GM19328 (cell line): Measurements from ENCODE around the gene TBL3.

Experiments
- ATAC-seq: cut with Tn5 transposase; IDR thresholded peaks from one replicate; pipeline ENCODE4 v1.9.1; 2021; ENCODE audit warnings: mild to moderate bottlenecking, moderate library complexity; ENCODE audit not compliant: unreplicated experiment

The TBL3 gene

DNA sequence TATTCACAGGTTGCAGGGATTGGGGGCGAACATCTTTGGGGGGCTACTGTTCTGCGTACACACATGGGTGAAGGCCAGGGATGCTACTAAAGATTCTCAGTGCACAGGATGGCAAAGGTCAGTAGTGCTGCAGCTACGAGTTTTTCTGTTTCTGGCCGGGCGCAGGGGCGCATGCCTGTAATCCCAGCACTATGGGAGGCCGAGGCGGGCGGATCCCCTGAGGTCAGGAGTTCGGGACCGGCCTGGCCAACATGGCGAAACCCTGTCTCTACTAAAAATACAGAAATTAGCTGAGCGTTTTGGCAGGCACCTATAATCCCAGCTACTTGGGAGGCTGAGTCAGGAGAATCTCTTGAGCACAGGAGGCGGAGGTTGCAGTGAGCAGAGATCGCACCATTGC is 41.7 kb downstream of the TBL3 start:
- no peak for ATAC-seq

DNA sequence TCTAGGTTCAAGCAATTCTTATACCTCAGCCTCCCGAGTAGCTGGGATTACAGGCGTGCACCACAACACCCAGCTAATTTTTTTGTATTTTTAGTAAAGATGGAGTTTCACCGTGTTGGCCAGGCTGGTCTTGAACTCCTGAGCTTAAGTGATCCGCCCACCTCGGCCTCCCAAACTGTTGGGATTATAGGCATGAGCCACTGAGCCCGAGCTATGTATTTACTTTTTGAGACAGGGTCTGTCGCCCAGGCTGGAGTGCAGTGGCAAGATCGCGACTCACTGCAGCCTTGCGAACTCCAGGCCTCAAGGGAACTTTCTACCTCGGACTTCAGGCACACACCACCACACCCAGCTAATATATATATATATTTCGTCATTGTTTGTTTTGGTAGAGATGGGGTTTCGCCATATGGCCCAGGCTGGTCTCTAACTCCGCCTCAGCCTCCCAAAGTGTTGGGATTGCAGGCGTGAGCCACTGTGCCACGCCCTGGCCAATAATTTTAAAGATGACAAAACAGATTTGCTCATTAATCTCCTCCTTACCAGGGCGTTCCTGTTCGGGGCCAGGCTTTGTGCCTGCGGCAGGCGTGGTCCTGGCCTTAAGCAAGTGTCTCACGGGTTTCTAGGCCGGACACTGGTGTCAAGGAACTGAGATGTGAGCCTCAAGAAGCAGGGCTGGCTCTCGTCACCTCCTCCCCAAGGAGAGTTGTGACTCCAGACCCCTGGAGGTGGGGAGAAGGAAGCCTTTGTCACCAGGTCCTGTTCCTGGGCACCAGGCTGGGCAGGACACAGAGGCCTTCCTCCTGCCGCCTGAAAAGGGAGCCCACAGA is 43.5 kb downstream of the TBL3 start:
- ATAC-seq, result no peak

DNA sequence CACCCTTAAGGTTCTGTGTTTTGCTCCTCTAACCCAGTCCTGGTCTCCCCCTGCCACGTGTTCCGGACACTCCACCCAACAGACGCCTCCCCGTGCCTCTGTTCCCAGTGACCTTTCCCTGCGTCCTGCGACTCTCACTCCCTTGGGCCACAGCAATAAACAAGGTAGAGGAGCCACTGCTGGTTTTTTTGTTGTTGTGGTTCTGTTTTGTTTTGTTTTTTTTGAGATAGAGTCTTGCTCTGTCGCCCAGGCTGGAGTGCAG is 44.0 kb downstream of the TBL3 start:
- no peak for ATAC-seq

DNA sequence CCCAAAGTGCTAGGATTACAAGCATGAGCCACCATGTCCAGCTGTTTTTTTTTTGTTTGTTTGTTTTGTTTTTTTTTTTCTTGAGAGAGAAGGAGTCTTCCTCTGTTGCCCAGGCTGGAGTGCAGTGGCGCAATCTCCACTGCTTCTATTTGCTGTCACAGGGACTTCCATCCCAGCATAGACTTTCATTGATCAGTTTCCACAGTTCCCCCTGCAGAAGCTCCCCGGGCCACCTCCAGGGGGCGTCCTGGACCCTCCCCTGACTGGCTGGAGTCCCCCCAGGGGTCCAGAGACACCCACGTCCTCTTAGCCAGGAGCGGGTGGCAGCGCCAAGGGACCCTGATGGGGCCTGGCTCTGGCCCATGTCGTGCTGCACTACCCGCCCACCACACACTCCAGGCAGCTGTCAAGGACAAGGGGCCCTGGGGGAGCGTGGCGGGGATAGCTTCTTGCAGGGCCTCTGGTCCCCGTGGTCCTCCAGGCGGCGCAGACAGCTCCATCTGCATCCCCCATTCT is 44.6 kb downstream of the TBL3 start:
- ATAC-seq, result no peak

DNA sequence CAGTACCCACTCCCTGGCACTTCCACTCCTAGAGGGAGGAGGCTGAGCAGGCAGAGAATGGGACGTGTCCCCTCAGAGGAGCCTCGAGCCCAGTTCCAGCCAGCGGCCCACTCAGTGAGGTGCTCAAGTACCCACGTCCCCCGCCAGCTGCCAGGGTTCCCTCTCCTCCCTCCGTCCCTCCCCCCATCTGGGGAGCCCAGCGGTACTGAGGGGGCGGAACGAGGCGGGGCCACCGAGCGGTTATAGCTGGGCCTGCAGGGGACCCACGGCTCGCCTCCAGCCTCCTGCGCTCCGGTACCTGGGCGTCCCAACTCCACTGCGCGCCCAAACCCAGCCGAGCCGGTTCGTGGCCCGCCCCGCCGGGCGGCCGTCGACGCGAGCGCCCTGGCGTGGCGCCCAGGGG is 47.7 kb downstream of the TBL3 start, which contains the start of gene NPW:
TSS of gene NPW (plus strand) at position 268 of the 403 bp plus-strand sequence.
- ATAC-seq, result no peak

DNA sequence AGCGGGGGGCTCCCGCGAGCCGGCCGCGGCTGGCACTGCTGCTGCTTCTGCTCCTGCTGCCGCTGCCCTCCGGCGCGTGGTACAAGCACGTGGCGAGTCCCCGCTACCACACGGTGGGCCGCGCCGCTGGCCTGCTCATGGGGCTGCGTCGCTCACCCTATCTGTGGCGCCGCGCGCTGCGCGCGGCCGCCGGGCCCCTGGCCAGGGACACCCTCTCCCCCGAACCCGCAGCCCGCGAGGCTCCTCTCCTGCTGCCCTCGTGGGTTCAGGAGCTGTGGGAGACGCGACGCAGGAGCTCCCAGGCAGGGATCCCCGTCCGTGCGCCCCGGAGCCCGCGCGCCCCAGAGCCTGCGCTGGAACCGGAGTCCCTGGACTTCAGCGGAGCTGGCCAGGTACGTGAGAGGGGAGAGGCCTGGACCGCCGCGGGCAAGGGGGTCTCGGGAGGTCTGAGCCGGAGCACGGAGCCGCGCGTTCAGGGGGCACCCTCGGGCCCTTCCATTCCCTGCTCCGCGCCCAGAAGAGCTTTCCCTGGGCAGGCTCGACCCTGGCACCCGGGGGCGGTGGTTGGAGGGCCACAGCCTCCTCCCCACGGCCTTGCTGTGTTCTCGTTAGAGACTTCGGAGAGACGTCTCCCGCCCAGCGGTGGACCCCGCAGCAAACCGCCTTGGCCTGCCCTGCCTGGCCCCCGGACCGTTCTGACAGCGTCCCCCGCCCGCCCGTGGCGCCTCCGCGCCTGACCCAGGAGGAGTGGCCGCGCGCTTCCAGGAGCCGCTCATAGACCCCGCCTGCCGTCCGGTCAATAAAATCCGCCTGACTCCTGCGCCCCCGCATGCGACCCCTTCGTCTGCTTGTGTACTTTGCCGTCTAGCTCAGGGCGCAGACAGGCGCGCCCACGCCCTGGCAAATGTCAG is 48.3 kb downstream of the TBL3 start:
- ATAC-seq, result no peak

DNA sequence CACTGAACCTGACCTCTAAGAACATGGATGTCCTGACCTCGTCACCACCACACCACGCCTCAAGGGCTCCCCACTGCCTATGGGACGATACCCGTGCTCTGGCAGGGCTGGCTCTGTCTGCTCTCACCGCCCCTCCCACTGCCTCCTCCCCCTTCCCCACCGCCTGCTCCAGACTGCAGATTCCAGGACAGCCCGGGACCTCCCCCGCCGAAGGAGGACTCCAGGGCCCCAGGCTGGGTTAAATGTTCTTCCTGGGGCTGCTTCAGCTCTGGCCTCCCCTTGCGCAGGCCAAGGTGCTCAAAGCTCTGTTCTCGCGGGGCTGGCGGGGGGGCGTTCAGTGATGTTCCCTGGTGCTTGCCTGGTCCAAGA is 50.9 kb downstream of the TBL3 start:
- ATAC-seq, result no peak

DNA sequence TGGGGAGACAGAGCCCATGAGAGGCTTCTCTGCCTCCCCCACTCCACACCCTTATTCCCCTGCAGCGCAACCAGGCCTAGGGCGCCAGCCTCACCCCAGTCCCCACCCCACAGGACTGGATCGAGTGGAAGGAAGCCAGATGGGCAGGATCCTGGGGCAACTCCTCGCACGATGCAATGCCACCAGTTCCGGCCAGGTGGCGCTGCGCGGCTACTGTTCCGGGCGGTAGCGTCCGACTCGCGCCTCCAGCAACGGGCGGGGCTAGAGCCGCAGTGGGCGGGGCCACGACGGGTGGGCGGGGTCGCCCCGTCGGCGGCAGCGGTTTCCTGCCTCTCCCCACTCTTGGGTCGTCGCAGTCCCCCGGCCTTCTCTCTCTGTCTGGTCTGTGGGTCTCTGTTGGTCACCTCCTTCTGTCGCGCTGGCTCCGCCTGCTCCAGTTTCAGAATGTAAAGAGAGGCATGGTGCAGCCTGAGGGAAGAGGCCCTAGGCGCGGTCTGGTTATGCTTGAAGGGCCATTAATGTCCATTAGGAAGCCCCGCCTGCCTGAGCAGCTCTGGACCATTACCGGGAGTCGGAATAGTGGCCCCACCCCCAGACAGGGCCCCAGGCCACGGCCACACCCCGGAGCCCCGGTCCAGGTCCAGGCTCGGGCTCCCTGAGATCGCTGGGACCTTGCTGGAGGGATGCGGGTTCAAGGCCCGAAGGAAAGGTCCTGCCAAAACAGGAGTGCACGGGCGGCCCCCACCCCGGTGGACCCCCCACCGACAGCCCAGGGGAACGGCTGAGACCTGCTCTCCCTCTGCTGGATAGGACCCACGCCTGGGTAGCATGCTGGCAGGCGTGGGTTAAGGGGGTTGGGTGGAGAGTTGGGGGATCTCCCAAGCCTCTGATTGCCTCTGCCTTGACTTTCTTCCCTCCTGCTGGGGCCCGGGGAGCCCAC is 51.5 kb downstream of the TBL3 start:
- peak; percentile 78 for ATAC-seq

DNA sequence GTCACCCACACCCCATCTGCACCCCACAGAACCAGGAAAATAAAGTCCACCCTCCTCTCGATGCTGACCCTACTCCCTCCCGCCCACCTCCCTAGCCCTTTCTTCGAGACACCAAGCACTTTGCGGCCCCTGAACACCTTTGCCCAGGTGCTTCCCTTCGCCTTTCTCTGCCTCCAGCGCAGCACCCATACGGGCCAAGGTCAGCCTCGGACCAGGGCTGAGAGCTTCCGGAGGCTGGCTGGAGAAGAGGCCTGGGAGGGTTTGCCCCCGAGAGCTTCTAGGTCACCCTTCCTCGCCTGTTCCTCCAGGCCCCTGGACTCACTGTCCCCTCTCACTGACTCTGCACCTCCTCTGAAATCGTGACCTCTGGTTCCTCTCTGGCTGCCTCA is 52.2 kb downstream of the TBL3 start:
- ATAC-seq, result no peak

DNA sequence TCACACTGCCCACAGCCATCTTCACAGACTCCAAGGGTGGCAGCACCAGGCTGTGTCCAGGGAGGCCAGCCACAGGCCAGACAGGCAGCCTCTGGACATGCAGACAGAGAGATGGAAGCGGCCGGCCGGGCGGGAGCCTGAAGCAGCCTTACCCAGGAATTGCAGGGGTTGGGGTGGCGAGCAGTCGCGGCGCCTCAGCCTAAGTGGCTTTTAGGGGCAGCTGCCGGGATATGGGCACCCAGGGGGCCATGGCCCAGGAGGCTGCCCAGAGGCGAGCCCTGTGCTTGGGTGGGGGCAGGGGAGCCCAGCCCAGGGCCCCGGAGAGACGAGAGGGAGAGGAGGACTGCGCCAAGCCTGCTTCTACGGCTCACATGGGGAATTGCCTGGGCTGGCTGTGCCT is 53.4 kb downstream of the TBL3 start:
- ATAC-seq, result no peak

DNA sequence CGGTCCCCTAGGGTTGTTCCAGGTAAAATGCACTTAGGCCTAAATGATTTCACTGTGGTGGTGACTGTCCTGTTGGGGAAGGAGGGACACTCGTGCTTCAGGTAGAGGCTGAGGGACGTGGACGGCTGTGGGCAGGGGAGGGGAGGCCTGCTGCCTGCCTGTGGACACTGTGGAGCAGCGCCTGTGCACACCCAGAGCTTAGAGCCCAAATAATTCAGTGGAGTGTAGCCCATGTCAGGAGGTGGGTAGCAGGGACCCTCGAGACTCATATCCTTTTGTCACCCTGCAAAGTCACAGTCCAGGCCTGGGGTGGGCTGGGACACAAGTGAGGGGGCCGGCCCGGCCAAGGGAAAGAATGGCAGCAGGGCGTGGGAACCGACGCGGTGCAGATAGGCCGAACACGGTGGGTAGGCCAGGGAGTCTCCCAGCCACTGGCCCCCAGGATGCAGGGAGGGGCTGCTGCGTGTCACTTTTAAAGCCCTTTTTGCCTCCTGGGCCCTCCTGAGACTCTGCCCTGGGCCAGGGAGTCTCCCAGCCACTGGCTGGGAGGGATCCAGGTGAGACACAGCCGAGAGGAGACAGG is 54.1 kb downstream of the TBL3 start:
- no peak for ATAC-seq

DNA sequence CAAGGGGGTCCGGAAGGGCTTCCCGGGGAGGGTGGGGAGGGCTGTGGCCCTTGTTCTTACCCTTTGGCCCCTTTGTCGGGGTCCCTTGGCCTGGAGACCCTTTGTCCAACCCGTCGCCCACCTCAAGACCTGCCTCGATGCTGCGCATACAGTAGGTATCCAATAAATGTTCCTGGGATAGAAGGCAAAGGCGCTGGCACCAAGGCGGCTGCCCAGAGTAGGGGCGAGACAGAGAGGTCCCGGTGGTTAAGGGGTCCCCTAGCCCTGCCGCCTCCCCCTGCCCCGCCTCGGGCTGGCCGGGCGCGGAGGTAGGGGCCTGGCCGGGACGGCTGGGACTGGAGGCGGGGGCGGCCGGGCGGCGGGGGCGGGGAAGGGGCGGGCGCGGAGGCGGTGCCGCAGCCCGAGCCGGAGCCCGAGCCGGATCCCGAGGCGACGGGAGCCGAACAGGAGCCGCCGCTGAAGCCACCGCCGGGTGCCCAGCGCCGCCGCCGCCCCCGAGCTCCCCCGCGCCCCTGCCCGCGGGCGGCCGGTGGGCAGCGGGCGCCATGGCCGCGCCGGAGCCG is 54.7 kb downstream of the TBL3 start, which contains the start of gene NHERF2:
TSS of gene NHERF2 (plus strand) at position 442 of the 563 bp plus-strand sequence. CDS start at position 546, 104 bp downstream.
- no peak for ATAC-seq

DNA sequence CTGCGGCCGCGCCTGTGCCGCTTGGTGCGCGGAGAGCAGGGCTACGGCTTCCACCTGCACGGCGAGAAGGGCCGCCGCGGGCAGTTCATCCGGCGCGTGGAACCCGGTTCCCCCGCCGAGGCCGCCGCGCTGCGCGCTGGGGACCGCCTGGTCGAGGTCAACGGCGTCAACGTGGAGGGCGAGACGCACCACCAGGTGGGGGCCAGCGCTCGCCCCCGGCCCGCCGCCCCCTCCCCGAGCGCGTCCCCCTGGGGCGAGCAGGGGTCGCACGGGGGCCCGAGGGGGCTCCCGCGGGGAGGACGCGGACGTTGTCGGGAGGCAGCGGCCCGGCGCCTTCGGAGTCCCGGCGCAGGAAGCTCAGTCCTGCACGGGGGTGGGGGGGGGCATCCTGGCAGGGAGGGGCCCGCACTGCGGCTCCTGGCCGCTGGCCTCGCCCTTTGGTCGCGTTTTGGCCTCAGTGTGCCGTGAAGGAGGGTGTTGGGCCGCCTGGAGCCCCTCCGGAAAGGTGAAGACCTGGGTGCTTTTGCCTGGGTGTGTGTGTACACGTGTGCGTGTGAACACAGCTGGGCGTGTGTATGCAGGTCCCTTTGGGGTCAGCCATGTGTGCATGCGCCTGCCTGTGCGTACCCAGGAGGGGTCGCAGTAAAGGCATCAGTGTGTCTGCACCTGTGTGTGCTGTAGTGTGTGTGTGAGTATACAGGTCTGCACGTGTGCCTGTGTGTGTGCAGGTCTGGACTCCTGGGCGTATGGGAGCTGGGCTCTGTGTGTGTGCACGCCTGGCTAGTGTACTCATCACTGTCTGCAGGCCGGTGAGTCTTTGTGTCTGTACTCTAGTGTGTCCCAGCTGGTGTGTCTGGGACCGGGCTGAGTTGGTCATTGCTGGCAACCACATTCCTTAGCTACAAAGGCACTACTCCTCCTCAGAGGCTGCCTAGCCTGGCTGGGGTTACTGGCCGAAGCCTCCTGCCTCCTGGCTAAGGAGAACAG is 55.5 kb downstream of the TBL3 start:
- ATAC-seq, result no peak

DNA sequence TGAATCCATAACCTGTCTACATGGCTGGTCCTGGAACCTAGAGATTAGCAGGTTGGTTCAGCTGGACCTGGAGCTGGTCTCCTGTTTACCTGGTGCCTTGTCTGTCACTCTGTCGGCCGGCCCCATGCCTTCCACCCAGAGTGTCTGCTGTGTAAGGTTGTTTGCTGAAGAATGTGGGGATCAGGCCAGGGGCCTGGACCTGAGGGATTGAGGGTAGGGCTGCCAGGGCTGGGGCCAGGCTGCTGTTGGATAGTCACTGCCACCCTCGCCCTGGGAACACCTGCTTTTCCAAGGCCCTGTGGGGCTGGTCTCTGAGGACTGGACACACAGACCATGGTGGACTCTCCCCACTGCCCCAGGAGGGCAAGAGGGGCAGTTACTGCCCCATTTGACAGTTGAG is 56.3 kb downstream of the TBL3 start:
- no peak for ATAC-seq

DNA sequence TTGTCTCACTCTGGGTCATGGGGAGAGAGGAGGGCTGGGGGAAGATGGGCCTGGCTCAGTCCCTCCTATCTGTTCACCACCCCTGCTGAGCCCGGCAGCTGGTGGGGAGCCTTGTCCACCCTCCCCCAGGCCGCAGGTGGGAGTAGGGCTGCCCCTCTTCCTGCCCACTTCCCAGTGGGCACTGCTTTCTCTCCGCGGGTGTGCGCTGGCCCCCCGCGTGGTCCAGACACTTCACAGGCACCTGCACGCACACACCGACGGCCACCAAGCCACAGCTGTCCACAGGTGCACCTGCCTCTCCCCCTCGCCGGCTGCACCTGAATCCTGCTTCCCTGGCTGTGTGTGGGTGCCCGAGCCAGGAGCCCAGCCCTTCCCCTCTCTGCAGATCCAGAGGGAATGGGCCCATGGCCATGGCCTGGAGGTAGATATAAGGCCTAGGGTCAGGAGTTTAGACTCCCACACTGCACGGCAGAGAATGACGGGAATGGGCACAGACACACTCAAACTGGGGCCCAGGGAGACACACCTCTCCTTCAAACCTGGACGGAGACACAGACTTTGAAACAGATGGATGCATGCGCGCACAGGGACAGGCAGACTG is 56.9 kb downstream of the TBL3 start:
- ATAC-seq, result no peak

DNA sequence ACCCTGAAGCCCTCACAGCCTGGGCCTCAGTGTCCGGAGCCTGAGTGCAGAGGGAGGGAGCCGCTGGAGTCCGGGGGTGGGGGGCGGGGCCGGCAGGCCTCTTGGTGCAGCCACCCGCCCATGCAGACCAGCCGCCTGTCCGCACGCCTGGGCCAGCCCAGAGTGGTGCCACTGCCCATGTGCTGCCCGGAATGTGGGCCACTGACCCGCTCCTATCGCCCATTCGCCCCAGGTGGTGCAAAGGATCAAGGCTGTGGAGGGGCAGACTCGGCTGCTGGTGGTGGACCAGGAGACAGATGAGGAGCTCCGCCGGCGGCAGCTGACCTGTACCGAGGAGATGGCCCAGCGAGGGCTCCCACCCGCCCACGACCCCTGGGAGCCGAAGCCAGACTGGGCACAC is 57.5 kb downstream of the TBL3 start:
- no peak for ATAC-seq

DNA sequence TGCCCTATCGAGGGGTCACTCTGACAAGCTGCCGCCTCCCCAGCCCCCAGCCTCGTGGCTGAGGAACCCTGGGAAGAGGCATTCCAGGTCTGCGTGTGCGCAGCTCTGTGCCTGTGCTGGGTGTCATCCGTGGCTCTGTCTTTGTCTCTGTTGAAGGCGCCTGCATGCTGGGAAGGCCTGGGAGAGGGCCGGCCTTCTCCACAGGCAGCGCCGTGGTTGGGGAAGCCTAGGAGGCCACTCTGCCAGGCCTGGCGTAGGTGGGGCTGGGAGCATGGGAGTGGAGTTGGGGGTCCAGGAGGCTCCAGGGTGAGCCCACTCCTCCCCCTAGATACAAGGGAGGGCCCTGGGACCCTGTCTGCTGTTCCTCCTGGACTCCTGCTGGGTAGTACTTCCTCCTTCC is 58.2 kb downstream of the TBL3 start:
- ATAC-seq, result no peak

DNA sequence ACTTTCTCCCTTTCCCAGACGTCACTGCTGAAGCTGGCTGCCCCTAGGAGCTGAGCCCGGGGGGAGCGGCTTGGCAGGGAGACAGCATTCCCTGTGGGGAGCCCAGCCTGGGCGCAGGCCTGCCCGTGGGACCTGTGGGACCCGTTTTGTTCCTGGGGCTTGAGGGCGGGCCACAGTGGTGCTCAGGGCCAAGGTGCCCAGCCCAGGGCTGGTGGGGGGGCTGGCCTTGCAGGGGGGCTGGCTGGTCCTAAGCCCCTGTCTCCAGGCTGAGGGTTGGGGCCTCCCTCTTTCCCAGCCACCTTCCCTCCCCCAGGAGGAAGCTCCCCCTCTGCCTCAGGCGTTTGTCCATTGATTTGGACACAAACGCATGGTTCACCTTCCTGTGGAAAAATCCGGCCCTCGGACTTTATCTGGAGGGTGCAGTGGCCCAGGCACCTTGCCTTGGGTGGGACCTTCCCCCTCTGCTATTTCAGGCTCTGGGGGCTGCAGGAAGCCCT is 59.3 kb downstream of the TBL3 start:
- no peak for ATAC-seq
